HG02798 (cell line): ENCODE measurements around the gene KISS1R.

Experiments used
- ATAC-seq: cut with Tn5 transposase; IDR thresholded peaks from one replicate; pipeline ENCODE4 v1.9.1; 2021; ENCODE audit warnings: mild to moderate bottlenecking; ENCODE audit not compliant: unreplicated experiment, poor library complexity

The KISS1R gene

DNA sequence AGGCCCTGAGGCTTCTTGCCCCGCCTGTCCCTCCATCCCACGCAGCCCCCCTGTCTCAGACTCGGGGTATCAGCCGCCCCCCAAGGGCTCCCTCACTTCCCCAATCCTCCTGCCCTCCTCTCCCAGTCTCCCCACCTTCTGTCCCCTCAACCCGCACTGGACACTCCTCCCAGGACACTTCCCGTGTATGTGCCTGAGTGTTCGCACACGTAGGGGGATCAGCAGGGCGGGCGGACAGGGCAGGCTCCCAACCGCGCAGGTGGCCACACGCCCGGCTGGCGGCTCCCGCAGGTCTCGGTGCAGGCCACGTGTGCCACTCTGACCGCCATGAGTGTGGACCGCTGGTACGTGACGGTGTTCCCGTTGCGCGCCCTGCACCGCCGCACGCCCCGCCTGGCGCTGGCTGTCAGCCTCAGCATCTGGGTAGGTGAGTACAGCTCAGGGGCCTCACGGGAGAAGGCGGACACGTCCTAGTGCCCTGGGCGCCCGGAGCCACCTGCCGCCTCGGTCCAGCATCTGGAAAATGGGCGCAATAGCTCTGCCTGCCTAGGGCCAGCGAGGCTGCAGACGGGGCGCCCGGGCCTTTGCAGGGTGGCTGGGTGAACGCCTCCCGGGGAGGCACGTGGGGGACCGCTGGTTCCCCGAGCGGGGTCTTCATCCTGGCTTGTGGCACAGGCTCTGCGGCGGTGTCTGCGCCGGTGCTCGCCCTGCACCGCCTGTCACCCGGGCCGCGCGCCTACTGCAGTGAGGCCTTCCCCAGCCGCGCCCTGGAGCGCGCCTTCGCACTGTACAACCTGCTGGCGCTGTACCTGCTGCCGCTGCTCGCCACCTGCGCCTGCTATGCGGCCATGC, 2.3 kb downstream of the KISS1R start:
- ATAC-seq: peak; percentile 14

DNA sequence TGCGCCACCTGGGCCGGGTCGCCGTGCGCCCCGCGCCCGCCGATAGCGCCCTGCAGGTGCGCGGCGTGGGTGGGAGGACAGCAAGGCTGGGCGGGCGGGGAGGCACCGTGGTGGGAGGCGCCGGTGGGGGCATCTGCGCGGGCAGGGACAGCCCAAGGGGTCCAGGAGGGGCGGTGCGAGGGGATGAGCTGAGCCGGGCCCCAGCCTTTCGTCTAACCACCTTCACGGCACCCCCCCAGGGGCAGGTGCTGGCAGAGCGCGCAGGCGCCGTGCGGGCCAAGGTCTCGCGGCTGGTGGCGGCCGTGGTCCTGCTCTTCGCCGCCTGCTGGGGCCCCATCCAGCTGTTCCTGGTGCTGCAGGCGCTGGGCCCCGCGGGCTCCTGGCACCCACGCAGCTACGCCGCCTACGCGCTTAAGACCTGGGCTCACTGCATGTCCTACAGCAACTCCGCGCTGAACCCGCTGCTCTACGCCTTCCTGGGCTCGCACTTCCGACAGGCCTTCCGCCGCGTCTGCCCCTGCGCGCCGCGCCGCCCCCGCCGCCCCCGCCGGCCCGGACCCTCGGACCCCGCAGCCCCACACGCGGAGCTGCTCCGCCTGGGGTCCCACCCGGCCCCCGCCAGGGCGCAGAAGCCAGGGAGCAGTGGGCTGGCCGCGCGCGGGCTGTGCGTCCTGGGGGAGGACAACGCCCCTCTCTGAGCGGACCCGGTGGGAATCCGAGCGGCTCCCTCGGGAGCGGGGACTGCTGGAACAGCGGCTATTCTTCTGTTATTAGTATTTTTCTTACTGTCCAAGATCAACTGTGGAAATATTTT, 3.1 kb downstream of the KISS1R start:
- peak; percentile 27 for ATAC-seq

DNA sequence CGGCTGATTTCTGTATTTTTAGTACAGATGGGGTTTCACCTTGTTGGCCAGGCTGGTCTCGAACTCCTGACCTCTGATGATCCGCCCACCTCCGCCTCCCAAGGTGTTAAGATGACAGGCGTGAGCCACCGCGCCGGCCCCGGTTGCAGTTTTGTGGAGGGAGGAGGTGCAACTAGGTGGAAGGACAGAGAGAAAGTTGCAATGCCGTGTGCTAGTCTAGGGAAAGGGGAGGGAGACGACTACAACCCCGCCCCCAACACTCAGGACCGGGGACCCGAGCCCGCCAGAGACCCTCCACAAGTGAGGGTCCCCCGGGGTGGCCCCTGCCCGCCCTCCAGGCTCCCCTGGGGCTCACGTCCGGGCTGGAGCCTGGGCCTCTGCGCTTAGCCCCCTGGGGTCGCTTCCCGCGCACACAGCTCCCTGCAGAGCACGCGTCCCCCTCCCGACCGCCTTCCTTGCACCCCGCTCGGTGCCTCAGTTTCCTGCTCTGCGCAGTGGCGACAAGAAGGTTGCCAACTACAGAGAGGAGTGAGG, 7.5 kb downstream of the KISS1R start:
- ATAC-seq: peak; percentile 0

DNA sequence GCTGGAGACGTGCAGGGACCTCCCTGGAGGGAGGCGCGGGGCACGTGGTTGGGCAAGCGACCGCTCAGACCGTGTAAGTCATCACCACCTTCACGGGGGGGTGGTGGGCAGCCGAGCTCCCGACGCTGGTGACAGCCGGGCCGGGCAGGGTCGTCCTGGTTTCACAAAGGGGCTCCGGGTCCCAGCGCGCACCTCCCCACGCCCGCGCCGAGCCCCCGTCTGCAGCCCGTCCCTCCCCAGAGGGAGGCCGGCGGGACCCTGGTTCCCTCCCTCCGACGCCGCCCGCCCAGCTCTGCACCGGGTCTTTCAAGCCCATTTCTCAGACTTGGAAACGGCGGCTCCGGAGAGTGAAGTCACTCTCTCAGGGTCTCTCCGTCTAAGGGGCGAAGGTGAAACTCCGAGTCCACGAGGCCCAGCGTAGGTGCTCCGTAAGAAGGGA, 8.0 kb downstream of the KISS1R start:
- peak; percentile 25 for ATAC-seq

DNA sequence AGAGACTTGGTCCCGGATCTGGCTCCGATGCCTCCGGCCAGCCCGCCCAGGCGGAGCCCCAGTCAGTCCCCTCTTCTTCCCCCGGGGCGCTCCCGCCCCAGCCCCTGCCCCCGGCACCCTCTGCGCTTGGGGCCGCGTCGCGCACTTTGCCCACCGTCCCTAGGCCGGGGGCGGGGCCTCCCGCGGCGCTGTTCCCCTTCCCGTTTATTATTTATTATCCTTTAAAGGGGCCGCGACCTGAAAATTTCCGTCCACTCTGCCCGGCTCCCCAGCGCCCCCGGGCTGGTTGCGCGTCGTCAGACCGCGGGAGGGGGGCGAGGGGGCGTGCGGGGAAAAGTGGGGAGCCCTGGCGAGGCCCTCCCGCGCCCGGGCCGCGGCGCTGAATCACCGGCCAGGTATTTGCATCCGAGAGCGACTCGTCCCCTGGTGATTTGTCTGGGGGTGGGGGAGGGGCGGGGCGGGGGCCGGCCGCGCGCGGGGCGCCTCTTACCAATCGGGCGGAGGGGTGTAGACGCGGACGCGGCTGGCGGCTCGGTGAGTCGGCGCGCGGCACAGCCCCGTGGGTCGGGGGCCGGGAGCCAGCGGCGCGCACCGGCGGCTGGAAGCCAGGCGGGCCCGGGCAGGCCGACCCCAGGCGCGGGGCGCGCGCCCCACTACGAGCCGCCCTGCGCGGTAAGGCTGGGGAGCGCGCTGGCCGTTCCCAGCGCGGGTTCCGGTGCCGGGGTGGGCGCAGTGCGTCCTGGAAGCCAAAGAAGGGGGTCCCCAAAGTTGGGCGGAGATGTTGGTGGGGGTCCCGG, 8.6 kb downstream of the KISS1R start, which contains the start of gene ARID3A:
TSS of gene ARID3A (plus strand) at position 510 of the 797 bp plus-strand sequence. CDS start 3,494 bp downstream, outside the sequence.
- peak; percentile 67 for ATAC-seq

DNA sequence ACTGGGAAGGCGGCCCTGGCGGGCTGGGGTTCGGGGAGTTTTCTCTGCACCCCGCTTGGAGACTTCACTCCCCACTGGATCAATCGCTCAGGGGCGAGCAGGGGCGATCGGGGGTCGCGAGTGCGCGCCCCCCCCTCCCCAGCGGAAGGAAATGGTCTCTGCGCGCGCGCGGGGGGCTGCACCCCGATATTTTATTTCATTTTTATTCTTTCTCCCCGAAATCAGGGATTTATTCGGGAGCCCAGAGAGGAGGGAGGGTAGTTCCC, 9.1 kb downstream of the KISS1R start:
- ATAC-seq: no peak

DNA sequence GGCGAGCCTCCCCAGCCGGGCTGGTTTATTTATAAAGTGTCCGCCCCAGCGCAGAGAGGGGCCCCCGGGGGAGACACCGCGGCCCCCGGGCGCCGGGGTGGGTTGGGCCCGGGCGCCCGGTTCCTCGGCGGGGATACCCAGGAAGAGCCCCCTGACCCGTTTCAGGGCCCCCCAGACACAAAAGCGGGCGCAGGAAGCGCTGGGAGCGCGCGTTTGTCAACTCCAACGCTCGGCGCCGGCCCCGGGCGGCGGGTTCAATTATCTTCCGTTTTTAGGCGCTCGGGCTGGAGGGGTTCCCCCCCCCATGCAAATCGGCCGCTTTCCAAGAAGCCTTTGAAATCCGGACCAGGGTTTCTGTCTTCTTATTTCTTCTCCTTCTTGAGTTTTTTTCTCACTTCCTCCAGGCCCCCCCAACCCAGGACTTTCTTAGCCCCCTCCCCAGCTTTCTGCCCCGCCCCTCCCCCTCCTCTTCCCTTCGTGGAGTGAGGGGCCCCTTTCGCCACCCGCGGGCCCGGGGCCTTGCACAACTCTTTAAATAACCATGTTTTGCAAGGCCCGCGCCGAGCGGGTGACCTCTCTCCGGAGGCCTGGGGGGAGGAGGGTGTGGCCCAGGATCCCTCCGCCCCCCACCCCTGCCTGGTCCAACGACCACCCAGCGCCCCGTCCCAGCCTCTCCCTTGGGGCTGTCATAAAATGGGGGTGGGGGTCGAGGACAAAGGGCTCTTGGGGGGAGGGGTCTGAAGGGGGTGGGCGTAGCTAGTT, 9.6 kb downstream of the KISS1R start:
- no peak for ATAC-seq

DNA sequence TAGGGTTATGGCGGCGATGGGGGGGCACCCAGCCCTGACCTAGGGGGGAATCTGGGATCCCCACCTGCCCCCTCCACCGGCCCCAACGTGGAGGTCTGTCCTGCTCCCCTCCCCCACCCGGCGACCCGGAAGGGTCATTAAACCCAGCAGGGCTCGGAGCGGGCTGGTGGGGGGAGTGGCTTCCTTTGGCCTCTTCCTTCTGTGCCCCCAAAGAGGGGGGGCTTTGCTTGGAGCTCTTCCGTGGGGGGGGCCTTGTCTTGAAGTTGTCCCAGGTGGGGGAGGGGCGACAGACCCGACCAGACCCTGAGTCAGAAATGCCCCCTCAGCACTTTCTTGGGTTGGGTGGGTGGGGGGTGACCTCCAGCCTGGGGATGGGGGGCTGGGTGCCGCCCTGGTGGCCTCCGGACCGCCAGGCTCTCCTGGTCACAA, 10.2 kb downstream of the KISS1R start:
- ATAC-seq: no peak

DNA sequence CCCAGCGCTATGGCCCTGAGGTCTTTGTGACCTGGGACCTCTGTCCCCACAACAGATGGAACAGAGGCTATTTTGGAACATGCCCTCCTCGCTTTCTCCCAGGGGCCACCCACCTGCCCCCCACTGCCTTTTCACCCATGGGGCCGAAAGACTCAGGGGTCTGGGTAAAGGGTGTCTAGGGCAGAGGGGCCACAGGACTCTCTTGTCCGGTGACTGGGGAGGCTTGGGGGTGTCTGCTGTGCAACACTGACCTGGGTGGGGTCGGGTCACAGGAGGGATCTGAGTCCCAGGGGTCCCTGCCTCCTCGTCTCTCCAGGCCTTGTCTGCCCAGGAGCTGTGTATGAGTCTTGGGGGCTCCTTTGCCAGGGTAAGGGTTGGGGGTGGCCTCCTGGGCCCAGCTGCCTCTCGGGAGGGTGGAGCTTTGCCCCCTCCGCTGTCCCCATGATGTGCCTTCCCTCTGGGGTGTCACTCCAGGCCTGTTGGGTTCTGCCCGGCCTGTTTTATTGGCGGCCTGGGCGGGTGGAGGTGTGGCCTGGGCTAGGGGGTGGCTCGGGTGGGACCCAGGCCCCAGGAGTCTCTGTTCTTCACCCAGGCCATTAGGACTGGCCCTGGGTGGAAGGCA, 10.8 kb downstream of the KISS1R start:
- no peak for ATAC-seq

DNA sequence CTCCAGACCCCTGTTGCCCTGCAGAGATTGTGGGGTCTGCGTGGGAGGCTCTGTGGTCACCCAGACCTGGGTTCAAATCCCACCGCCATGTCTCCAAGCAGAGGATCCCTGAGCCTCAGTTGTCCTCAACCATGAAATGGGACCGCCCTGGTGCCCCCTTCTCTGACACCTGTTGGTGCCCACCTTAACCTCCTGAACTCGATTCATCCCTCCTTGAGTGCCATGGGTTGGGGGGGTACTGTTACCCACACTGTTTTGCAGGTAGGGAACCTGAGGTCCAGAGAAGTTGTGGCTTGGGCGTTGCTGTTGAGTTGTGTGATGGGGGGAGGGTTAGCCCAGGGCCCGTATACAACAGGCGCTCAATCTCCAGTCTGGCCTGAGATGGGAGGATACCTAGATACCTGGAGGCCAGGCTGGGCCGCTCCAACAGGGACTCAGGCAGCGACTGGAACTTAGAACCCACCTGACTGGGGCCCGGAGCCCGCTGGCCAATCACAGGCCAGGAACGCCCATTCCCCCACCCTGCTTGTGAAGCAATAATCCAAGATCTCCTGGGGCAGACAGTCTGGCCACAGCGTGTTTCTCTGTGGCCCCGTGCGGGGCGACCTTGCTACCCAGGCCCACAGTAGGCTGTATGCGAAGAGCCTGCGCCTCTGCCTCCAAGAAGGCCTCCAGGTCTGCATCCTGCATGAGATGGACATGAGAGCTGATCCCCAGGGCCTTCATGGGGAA, 11.5 kb downstream of the KISS1R start:
- no peak for ATAC-seq

DNA sequence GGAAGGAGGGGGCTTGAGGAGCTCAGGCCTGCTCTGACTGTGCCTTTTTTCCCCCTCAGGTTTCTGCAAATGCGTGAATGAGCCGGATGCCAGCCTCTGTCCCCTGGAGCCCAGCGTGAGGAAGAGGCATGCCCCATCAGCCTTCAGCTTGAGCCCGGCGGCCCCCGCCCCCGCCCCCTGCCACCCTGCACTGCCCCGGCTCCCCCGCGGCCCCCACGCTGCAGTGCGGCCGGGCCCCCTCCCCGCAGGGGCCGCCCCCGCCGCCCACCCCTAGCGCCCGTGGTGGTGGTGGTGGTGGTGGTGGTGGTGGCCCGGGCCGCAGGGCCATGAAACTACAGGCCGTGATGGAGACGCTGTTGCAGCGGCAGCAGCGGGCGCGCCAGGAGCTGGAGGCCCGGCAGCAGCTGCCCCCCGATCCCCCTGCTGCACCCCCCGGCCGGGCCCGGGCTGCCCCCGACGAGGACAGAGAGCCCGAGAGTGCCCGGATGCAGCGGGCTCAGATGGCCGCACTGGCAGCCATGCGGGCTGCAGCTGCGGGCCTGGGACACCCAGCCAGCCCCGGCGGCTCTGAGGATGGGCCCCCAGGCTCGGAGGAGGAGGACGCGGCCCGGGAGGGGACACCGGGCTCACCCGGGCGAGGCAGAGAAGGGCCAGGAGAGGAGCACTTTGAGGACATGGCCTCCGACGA, 12.2 kb downstream of the KISS1R start:
- no peak for ATAC-seq

DNA sequence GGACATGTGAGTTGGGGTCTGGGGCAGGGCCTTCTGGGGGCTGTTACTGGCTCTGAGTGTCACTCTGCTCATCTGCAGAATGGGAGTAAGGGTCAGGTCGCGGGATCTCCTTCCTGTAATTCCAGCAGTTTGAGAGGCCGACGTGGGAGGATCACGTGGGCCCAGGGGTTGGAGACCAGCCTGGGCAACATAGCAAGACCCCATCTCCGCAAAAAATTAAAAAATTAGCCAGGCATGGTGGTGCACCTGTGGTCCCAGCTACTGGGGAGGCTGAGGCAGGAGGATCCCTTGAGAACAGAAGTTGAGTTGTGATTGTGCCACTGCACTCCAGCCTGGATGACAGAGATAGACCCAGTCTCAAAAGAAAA, 12.7 kb downstream of the KISS1R start:
- no peak for ATAC-seq

DNA sequence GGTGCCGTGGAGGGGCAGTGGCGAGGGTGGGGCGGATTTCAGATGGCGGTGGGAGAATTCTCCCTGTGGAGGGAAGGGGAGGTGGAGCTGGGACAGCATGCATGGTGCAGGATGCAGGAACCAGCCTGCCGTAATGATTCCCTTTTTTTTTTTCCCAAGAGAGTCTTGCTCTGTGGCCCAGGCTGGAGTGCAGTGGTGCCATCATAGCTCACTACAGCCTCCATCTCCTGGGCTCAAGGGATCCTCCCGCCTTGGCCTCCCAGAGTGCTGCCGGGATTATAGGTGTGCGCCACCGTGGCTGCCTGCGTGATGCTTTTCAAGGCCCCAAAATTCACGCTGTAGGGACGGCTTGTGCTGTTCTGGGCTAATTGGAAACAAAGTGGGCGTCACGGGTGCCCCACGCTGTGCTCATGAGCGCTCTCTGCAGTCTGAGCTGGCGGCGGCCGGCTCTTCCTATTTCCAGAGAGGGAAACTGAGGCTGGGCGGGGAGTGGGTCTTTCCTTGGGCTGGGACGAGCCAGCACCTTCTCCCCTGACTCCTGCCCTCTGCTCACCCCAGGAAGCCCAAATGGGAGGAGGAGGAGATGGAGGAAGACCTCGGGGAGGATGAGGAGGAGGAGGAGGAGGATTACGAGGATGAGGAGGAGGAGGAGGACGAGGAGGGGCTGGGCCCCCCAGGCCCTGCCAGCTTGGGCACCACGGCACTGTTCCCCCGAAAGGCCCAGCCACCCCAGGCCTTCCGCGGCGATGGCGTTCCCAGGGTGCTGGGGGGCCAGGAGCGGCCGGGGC, 14.9 kb downstream of the KISS1R start:
- ATAC-seq: no peak

DNA sequence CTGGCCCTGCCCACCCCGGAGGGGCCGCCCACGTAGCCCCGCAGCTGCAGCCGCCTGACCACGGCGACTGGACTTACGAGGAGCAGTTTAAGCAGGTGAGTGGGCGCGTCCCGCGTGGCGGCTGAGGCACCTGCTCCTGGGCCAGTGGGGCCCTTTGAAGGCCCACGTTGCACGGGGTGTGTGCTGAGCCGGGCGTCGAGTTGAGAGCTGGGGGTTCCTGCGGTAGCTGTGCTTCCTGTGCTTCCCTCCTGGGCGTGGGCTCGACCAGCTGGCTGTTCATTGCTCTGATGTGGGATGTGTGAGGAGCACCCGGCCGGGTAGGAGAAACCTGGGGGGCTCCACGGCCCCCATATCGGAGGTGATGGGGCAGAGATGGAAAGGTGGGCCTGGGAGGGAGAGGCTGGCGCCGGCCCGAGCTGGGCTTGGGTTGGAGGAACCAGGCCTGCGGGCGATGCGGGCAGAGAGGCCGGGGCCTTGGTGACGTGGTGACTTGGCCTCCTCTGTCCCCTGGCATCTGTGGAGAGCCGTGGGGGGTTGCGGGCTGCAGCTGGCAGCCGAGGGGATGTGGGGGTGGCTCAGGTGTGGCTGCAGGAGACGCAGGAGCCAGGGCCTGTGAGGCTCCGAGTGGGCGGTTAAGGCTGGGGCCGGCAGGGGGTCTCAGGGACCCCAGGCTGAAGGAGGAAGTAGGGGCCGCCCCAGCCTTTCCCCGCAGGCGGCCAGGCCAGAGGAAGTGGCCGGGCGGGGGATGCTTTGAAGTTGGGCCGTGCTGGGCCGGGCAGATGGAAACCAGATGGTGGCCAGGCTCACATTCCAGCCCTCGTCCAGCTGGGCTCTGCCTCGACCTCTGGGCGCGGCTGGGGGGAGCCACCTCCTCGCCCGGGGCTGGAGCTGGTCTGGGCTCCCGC, 15.8 kb downstream of the KISS1R start:
- no peak for ATAC-seq

DNA sequence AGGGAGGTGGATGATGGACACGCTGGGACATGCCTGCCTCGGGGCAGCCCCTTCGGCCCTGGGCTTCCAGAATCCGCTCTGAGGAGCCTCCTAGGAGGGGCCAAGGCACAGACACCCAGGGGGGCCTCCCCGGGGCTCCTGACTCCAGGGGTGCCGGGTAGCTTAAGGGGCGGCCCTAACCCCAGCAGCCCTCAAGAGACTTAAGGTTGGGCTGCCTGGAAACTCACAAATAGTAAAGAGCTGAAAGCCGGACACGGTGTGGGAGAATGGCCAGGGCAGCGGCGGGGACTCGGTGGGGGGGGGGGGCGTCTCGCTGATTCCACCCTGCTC, 16.4 kb downstream of the KISS1R start:
- no peak for ATAC-seq

DNA sequence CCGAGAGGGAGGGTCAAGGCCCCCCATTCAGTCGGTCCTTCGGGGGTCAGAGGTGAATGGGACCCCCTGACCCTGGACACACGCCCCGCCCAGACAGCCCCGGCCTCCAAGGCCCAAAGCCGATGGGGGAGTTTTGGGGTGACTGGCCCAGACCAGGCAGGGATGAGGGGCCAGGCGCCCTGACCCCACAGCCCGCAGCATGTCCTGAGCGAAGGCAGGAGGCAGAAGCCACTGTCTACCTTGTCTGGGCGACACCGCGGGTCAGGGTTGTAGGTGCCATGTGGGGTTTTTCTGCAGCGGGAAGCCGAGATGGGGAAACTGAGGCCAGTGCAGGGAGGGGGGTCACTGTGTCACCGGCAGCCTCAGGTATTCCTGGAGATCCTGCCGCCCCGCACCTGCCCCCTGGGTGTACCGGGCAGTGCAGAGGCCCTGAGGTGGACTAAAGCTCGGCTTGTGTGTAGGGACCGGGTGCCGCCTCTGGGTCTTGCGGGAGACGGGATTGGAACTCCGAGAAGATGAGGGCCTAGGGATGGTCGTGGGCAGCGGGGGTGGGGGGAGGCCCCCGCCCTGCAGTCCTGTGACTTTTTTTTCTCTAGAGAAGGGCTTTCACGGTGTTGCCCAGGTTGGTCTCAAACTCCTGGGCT, 17.2 kb downstream of the KISS1R start:
- ATAC-seq: no peak
